HT1080 (cell line): ENCODE data around the gene CPEB3. TPM values are rescaled to one million over a fixed set of nuclear protein-coding genes. Genes with fewer than 3 reads are reported as not detected.
"Not testable (repeated sequence)": the region's sequence is repeated elsewhere in the genome, so short reads cannot be mapped to it uniquely, and the experiment has no call there.

Experiments used
- DNase-seq: peaks from one replicate; pipeline ENCODE4 v3.0.0-alpha.2; 2015; ENCODE audit warnings: low read depth
- total RNA-seq: library from RNA; depleted of rRNA; stranded (reverse); fragments of >200 nt; shearing (Covaris generic); gene quantifications from 2 replicates; pipeline ENCODE4 v1.2.3, GENCODE V29; 2014

CPEB3 gene
- total RNA-seq, 1 experiment from 2014 or later, result 0.43 TPM

- DNase-seq, result no peak
Measured at GRCh38 chr10:92146107-92146506, 144.8 kb downstream of the CPEB3 start.

GRCh38 chr10:92142949-92143348, 147.9 kb downstream of the CPEB3 start:
- no peak for DNase-seq

GRCh38 chr10:92142512-92142911, 148.4 kb downstream of the CPEB3 start:
- DNase-seq, result no peak

GRCh38 chr10:92141147-92141546, 149.7 kb downstream of the CPEB3 start:
- not testable (repeated sequence) for DNase-seq

GRCh38 chr10:92134049-92134448, 156.8 kb downstream of the CPEB3 start:
- DNase-seq, result not testable (repeated sequence)

- no peak for DNase-seq
Measured at GRCh38 chr10:92131275-92131820, 159.5 kb downstream of the CPEB3 start.

GRCh38 chr10:92130622-92131274, 160.1 kb downstream of the CPEB3 start:
- no peak for DNase-seq

GRCh38 chr10:92126100-92126650, 164.7 kb downstream of the CPEB3 start:
- peak; percentile 40 for DNase-seq

GRCh38 chr10:92125144-92125543, 165.7 kb downstream of the CPEB3 start:
- DNase-seq, result no peak

- peak; percentile 62 for DNase-seq
Measured at GRCh38 chr10:92124616-92125143, 166.2 kb downstream of the CPEB3 start.

GRCh38 chr10:92124020-92124419, 166.9 kb downstream of the CPEB3 start:
- no peak for DNase-seq

- DNase-seq, result no peak
Measured at GRCh38 chr10:92122941-92123450, 167.9 kb downstream of the CPEB3 start.

GRCh38 chr10:92121686-92122492, 169.0 kb downstream of the CPEB3 start:
- no peak for DNase-seq

GRCh38 chr10:92119340-92119739, 171.5 kb downstream of the CPEB3 start:
- no peak for DNase-seq

GRCh38 chr10:92114917-92115316, 176.0 kb downstream of the CPEB3 start:
- DNase-seq, result not testable (repeated sequence)

- no peak for DNase-seq
Measured at GRCh38 chr10:92113911-92114600, 176.8 kb downstream of the CPEB3 start.

GRCh38 chr10:92112462-92112861, 178.4 kb downstream of the CPEB3 start:
- DNase-seq, result no peak

GRCh38 chr10:92111336-92111939, 179.4 kb downstream of the CPEB3 start:
- DNase-seq, result no peak

GRCh38 chr10:92110039-92110794, 180.7 kb downstream of the CPEB3 start:
- peak; percentile 67 for DNase-seq

GRCh38 chr10:92108747-92109146, 182.1 kb downstream of the CPEB3 start:
- no peak for DNase-seq
